ENCODE results near the gene OR5H15.
"Not testable (repeated sequence)": the region's sequence is repeated elsewhere in the genome, so short reads cannot be mapped to it uniquely, and the experiment has no call there.

OR5H15 gene

DNA sequence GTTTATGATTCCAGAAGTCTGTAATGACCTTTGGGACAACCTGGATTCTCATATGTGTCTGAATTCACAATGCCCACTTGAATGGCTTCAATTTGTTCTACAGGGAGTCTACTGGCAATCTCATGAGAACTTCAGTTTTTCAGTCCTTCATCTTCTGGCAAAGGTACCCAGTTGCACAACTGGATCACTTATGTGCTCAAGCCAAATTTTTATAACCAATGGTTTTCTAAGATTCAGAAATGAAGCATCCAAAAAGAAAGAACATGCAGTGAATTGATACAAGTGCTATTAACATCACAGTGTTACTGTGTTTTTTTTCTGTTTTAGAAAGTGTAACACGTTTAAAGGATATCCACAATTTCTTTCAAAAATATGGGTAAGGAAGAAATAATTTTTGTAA lies 19.3 kb upstream of the OR5H15 start, which contains the start of gene OR5H14:
TSS of gene OR5H14 (plus strand) at position 301 of the 400 bp plus-strand sequence. CDS start 1,907 bp downstream, outside the sequence.
- no peaks in the 10 kb centered on the region for H3K4me1 ChIP-seq (ENCODE audit: low read depth, poor library complexity, severe bottlenecking)

DNA sequence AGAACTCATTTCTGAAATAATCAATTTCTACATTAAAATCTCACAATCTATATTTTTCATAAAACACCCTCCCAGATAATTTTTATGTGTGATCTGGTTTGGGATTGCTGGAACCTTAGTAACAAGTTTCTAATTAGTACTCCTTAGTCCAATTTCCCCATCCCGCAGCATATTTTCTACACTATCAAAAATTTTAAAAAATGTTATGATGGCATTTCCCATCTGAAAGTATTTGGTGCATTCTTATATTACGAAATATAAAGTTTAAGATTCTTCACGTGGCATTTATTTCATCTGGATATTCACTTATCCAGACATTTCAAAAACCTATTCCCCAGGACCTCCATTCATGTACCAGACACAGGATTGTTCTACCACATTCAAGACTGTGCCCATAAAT lies 17.7 kb upstream of the OR5H15 start:
- no peak overlapping the region for H3K4me2 ChIP-seq
- no peaks in the 10 kb centered on the region for H3K4me1 ChIP-seq (ENCODE audit: low read depth, poor library complexity, severe bottlenecking)
- no peak for TF ChIP-seq CTCF (conservative IDR thresholded peaks at IDR 0.05; ENCODE audit: low read depth, low read length)
- no peaks in the 10 kb centered on the region for H3K79me2 ChIP-seq (ENCODE audit: insufficient read depth, low read depth)
- H3K27ac ChIP-seq = no peak overlapping the region
- no peak overlapping the region for H3K4me3 ChIP-seq (IDR thresholded peaks at IDR 0.05; ENCODE audit: insufficient read depth, low read depth, low read length)
- H3K27me3 ChIP-seq (ENCODE audit: insufficient read depth, low read depth) = no peaks in the 10 kb centered on the region
- no peak overlapping the region for H2AFZ ChIP-seq (ENCODE audit: low read depth)
- no peaks in the 10 kb centered on the region for H3K36me3 ChIP-seq (ENCODE audit: insufficient read depth)
- no peak overlapping the region for H3K9ac ChIP-seq
- H4K20me1 ChIP-seq (ENCODE audit: insufficient read depth) = no peaks in the 10 kb centered on the region

More for the DNA sequence above, 19.3 kb upstream of the OR5H15 start, which contains the start of gene OR5H14:
- Histone ChIP-seq H3K27me3 (ENCODE audit: insufficient read depth, low read depth) (no peaks in the 10 kb centered on the region), H3K4me3 (IDR thresholded peaks at IDR 0.05; ENCODE audit: insufficient read depth, low read depth, low read length) (no peak within 1 kb of the TSS), H3K4me2 (no peak within 1 kb of the TSS), H3K79me2 (ENCODE audit: insufficient read depth, low read depth) (no peaks in the 10 kb centered on the region), H2AFZ (ENCODE audit: low read depth) (no peak within 1 kb of the TSS), H3K36me3 (ENCODE audit: insufficient read depth) (no peaks in the 10 kb centered on the region), H3K27ac (no peak within 1 kb of the TSS), H4K20me1 (ENCODE audit: insufficient read depth) (no peaks in the 10 kb centered on the region), H3K9ac (no peak within 1 kb of the TSS)
- no peak for TF ChIP-seq CTCF (conservative IDR thresholded peaks at IDR 0.05; ENCODE audit: low read depth, low read length)

- not testable (repeated sequence) for H3K9ac ChIP-seq; H3K36me3 ChIP-seq (ENCODE audit: insufficient read depth); H3K4me1 ChIP-seq (ENCODE audit: low read depth, poor library complexity, severe bottlenecking); H3K79me2 ChIP-seq (ENCODE audit: insufficient read depth, low read depth); H3K27me3 ChIP-seq (ENCODE audit: insufficient read depth, low read depth); H2AFZ ChIP-seq (ENCODE audit: low read depth); H3K4me3 ChIP-seq (IDR thresholded peaks at IDR 0.05; ENCODE audit: insufficient read depth, low read depth, low read length); H3K4me2 ChIP-seq; H4K20me1 ChIP-seq (ENCODE audit: insufficient read depth); H3K27ac ChIP-seq
Observed at GRCh38 chr3:98149456-98149855, 17.0 kb upstream of the OR5H15 start.

DNA sequence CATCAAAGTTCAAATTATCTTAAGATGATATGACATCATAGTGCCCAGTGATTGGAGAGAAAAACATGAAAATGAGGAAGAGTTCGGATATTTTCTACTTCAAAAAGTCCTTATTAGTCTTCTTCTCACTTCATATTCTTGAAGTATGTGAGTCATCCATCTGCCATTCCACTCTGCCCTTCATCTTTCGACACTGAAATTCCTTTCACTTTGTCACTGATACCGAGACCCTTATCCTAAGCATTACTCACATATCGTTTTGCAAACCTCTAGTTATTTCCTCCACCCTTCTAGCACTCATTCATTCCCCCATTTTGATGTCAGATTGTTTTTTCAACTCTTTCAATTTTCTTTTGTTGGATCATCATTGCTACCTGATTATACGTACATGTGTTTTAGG lies 15.3 kb upstream of the OR5H15 start:
- H3K27me3 ChIP-seq (ENCODE audit: insufficient read depth, low read depth) = no peaks in the 10 kb centered on the region
- no peak for TF ChIP-seq CTCF (conservative IDR thresholded peaks at IDR 0.05; ENCODE audit: low read depth, low read length)
- H4K20me1 ChIP-seq (ENCODE audit: insufficient read depth) = no peaks in the 10 kb centered on the region

DNA sequence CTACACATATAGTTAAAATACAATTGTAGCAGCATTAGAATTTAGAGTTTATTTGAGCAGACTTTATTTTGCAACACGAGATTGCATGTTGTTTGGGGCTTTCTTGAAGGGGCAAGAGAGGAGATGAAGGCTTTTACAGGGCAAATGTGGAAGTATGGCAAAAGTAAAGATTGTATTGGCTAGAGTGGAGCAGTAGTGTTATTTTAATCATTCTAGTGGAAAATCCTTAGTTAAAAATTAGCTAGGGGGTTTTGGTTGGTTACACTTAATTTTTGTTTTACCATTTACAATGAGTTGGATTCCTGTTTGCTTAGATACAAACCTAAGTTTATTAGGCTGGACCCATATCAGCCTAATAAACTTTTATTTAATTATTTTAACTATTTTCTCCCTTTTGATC lies 4.6 kb downstream of the OR5H15 start:
- Histone ChIP-seq H2AFZ (ENCODE audit: low read depth) (no peak overlapping the region), H3K4me3 (IDR thresholded peaks at IDR 0.05; ENCODE audit: insufficient read depth, low read depth, low read length) (no peak overlapping the region), H3K9ac (no peak overlapping the region), H3K27ac (no peak overlapping the region), H3K27me3 (ENCODE audit: insufficient read depth, low read depth) (no peaks in the 10 kb centered on the region), H3K36me3 (ENCODE audit: insufficient read depth) (no peaks in the 10 kb centered on the region), H3K4me1 (ENCODE audit: low read depth, poor library complexity, severe bottlenecking) (no peaks in the 10 kb centered on the region), H3K79me2 (ENCODE audit: insufficient read depth, low read depth) (no peaks in the 10 kb centered on the region), H4K20me1 (ENCODE audit: insufficient read depth) (no peaks in the 10 kb centered on the region), H3K4me2 (no peak overlapping the region)
- no peak for TF ChIP-seq CTCF (conservative IDR thresholded peaks at IDR 0.05; ENCODE audit: low read depth, low read length)

More for the DNA sequence above, 15.3 kb upstream of the OR5H15 start:
- H2AFZ ChIP-seq (ENCODE audit: low read depth) = no peak overlapping the region
- H3K36me3 ChIP-seq (ENCODE audit: insufficient read depth) = no peaks in the 10 kb centered on the region
- H3K4me1 ChIP-seq (ENCODE audit: low read depth, poor library complexity, severe bottlenecking) = no peaks in the 10 kb centered on the region
- H3K79me2 ChIP-seq (ENCODE audit: insufficient read depth, low read depth) = no peaks in the 10 kb centered on the region
- H3K9ac ChIP-seq = no peak overlapping the region
- H3K4me2 ChIP-seq = no peak overlapping the region
- no peak overlapping the region for H3K27ac ChIP-seq
- H3K4me3 ChIP-seq (IDR thresholded peaks at IDR 0.05; ENCODE audit: insufficient read depth, low read depth, low read length) = no peak overlapping the region
